IPS-20b (cell line): ENCODE data around the gene CRYGN.

Experiments
- H3K27ac ChIP-seq: one replicate; pipeline ENCODE4 v1.5.1; 2013; ENCODE audit warnings: low read length
- H3K27me3 ChIP-seq: 2 replicates; pipeline ENCODE4 v1.6.1; 2013; ENCODE audit warnings: mild to moderate bottlenecking, low read length, inconsistent platforms; ENCODE audit not compliant: insufficient read depth
- H3K36me3 ChIP-seq: 2 replicates; pipeline ENCODE4 v1.6.1; 2013; ENCODE audit warnings: low read depth, mild to moderate bottlenecking, inconsistent platforms, low read length, moderate library complexity; ENCODE audit not compliant: insufficient read depth
- H3K4me1 ChIP-seq: 2 replicates; pipeline ENCODE4 v1.6.1; 2013; ENCODE audit warnings: mild to moderate bottlenecking, control low read depth, inconsistent platforms, low read length, moderate library complexity; ENCODE audit not compliant: insufficient read depth
- H3K4me3 ChIP-seq: 2 replicates; pipeline ENCODE4 v1.5.1; 2013; ENCODE audit warnings: mild to moderate bottlenecking, low read length, inconsistent platforms
- H3K9ac ChIP-seq: 2 replicates; pipeline ENCODE4 v1.6.1; 2013; ENCODE audit warnings: low read depth, mild to moderate bottlenecking, inconsistent platforms, low read length, moderate library complexity
- H3K9me3 ChIP-seq: 2 replicates; pipeline ENCODE4 v1.6.1; 2013; ENCODE audit warnings: mild to moderate bottlenecking, low read depth, low read length, inconsistent platforms; ENCODE audit not compliant: insufficient read depth

The CRYGN gene

GRCh38 chr7:151448261-151449252 lies 8.6 kb upstream of the CRYGN start:
- Histone ChIP-seq H3K27ac (no peak overlapping the region), H3K27me3 (peaks cover 13% of the 10 kb centered on the region; the same call in 1 of the 2 replicates), H3K9me3 (no peaks in the 10 kb centered on the region), H3K36me3 (no peaks in the 10 kb centered on the region), H3K9ac (no peak overlapping the region), H3K4me3 (peak overlapping the region; percentile 66; the same call in 1 of the 2 replicates), H3K4me1 (no peaks in the 10 kb centered on the region; the same call in 1 of the 2 replicates)

- H3K4me1 ChIP-seq, result no peaks in the 10 kb centered on the region; the same call in 1 of the 2 replicates
- no peak overlapping the region for H3K9ac ChIP-seq
- no peaks in the 10 kb centered on the region for H3K36me3 ChIP-seq
- H3K9me3 ChIP-seq, result no peaks in the 10 kb centered on the region
- no peak overlapping the region for H3K27ac ChIP-seq
- peak overlapping the region; percentile 66; the same call in 1 of the 2 replicates for H3K4me3 ChIP-seq
- peaks cover 13% of the 10 kb centered on the region; the same call in 1 of the 2 replicates for H3K27me3 ChIP-seq
These were observed 7.9 kb upstream of the CRYGN start for GRCh38 chr7:151447901-151448260.

GRCh38 chr7:151447312-151447711 lies 7.4 kb upstream of the CRYGN start:
- H3K4me3 ChIP-seq, result no peak overlapping the region
- H3K4me1 ChIP-seq, result no peaks in the 10 kb centered on the region
- H3K27me3 ChIP-seq, result peaks cover 13% of the 10 kb centered on the region; the same call in 1 of the 2 replicates
- H3K36me3 ChIP-seq, result no peaks in the 10 kb centered on the region
- no peaks in the 10 kb centered on the region for H3K9me3 ChIP-seq
- no peak overlapping the region for H3K9ac ChIP-seq
- no peak overlapping the region for H3K27ac ChIP-seq

GRCh38 chr7:151446412-151446811 lies 6.5 kb upstream of the CRYGN start:
- Histone ChIP-seq H3K9ac (no peak overlapping the region), H3K9me3 (no peaks in the 10 kb centered on the region), H3K36me3 (no peaks in the 10 kb centered on the region), H3K27ac (no peak overlapping the region), H3K4me3 (no peak overlapping the region), H3K4me1 (peaks cover 2% of the 10 kb centered on the region; the same call in 1 of the 2 replicates), H3K27me3 (peaks cover 13% of the 10 kb centered on the region; the same call in 1 of the 2 replicates)

- Histone ChIP-seq H3K9ac (no peak overlapping the region), H3K4me1 (peaks cover 3% of the 10 kb centered on the region; the same call in 1 of the 2 replicates), H3K27ac (no peak overlapping the region), H3K36me3 (no peaks in the 10 kb centered on the region), H3K27me3 (peaks cover 25% of the 10 kb centered on the region; the same call in 1 of the 2 replicates), H3K4me3 (no peak overlapping the region), H3K9me3 (no peaks in the 10 kb centered on the region)
These were observed 4.7 kb upstream of the CRYGN start for GRCh38 chr7:151444632-151445031.

GRCh38 chr7:151442776-151443496 lies 3.0 kb upstream of the CRYGN start:
- Histone ChIP-seq H3K27me3 (peaks cover 35% of the 10 kb centered on the region), H3K27ac (no peak overlapping the region), H3K4me3 (no peak overlapping the region), H3K36me3 (no peaks in the 10 kb centered on the region), H3K9me3 (no peaks in the 10 kb centered on the region), H3K9ac (no peak overlapping the region), H3K4me1 (peaks cover 6% of the 10 kb centered on the region; the same call in 1 of the 2 replicates)

- H3K9ac ChIP-seq, result peak overlapping the region; percentile 69; the same call in 1 of the 2 replicates
- H3K36me3 ChIP-seq, result no peaks in the 10 kb centered on the region
- peak overlapping the region; percentile 76; the same call in 1 of the 2 replicates for H3K4me3 ChIP-seq
- peaks cover 6% of the 10 kb centered on the region; the same call in 1 of the 2 replicates for H3K4me1 ChIP-seq
- H3K27ac ChIP-seq, result no peak overlapping the region
- peaks cover 34% of the 10 kb centered on the region for H3K27me3 ChIP-seq
- H3K9me3 ChIP-seq, result no peaks in the 10 kb centered on the region
These were observed 981 bp upstream of the CRYGN start for GRCh38 chr7:151440799-151441445.

- peaks cover 6% of the 10 kb centered on the region; the same call in 1 of the 2 replicates for H3K4me1 ChIP-seq
- no peaks in the 10 kb centered on the region for H3K9me3 ChIP-seq
- H3K4me3 ChIP-seq, result peak overlapping the region; percentile 76; the same call in 1 of the 2 replicates
- peak overlapping the region; percentile 69; the same call in 1 of the 2 replicates for H3K9ac ChIP-seq
- H3K36me3 ChIP-seq, result no peaks in the 10 kb centered on the region
- H3K27me3 ChIP-seq, result peaks cover 27% of the 10 kb centered on the region
- H3K27ac ChIP-seq, result no peak overlapping the region
These were observed 908 bp downstream of the CRYGN start for GRCh38 chr7:151438864-151439601.

- Histone ChIP-seq H3K4me1 (peaks cover 6% of the 10 kb centered on the region; the same call in 1 of the 2 replicates), H3K9ac (no peak overlapping the region), H3K27me3 (peaks cover 27% of the 10 kb centered on the region), H3K9me3 (no peaks in the 10 kb centered on the region), H3K36me3 (no peaks in the 10 kb centered on the region), H3K4me3 (no peak overlapping the region), H3K27ac (no peak overlapping the region)
These were observed 1.9 kb downstream of the CRYGN start for GRCh38 chr7:151437866-151438516.

- no peak overlapping the region for H3K27ac ChIP-seq
- H3K9me3 ChIP-seq, result no peaks in the 10 kb centered on the region
- no peaks in the 10 kb centered on the region for H3K36me3 ChIP-seq
- peaks cover 27% of the 10 kb centered on the region for H3K27me3 ChIP-seq
- H3K4me3 ChIP-seq, result no peak overlapping the region
- peaks cover 6% of the 10 kb centered on the region; the same call in 1 of the 2 replicates for H3K4me1 ChIP-seq
- H3K9ac ChIP-seq, result no peak overlapping the region
These were observed 2.8 kb downstream of the CRYGN start for GRCh38 chr7:151437159-151437553.
